Natural killer cell (primary cell): Measurements from ENCODE around the gene PCNX1. TPM values are rescaled to one million over a fixed set of nuclear protein-coding genes. Genes with fewer than 3 reads are reported as not detected.
"Not testable (repeated sequence)": the region's sequence is repeated elsewhere in the genome, so short reads cannot be mapped to it uniquely, and the experiment has no call there.

Source experiments
- ATAC-seq, 3 donors: fragments of 150-1000 bp in 2 of 3; fragments of 200-7000 bp in 1 of 3; cut with Tn5 transposase; 1 replicate in 1 of 3; 2 replicates in 2 of 3; pipeline ENCODE4 v1.10.0; 2021; ENCODE audit warnings: mild to moderate bottlenecking in 2 of 3, moderate library complexity in 2 of 3
- DNase-seq, 2 donors: peaks; one replicate each; pipeline versions ENCODE4 v3.0.0 to v3.0.0-alpha.2; 2013 to 2021; ENCODE audit warnings: mixed read lengths in 1 of 2
- H3K27ac ChIP-seq: one replicate; pipeline ENCODE4 v1.5.1; 2013; ENCODE audit warnings: mild to moderate bottlenecking, low read length
- H3K27me3 ChIP-seq: one replicate; pipeline ENCODE4 v1.6.1; 2013; ENCODE audit warnings: low read length; ENCODE audit not compliant: control insufficient read depth, insufficient read depth
- H3K36me3 ChIP-seq: one replicate; pipeline ENCODE4 v1.6.1; 2013; ENCODE audit warnings: low read length; ENCODE audit not compliant: control insufficient read depth, insufficient read depth
- H3K4me1 ChIP-seq: one replicate; pipeline ENCODE4 v1.6.1; 2013; ENCODE audit warnings: low read length; ENCODE audit not compliant: control insufficient read depth, insufficient read depth
- H3K4me3 ChIP-seq: one replicate; pipeline ENCODE4 v1.5.1; 2013; ENCODE audit warnings: low read length
- H3K9me3 ChIP-seq: one replicate; pipeline ENCODE4 v1.6.1; 2013; ENCODE audit warnings: low read length; ENCODE audit not compliant: control insufficient read depth, insufficient read depth
- H3K27ac Mint-ChIP-seq, 2 donors: one replicate each; pipeline ENCODE4 v1.8.0; 2022; ENCODE audit warnings: mild to moderate bottlenecking in 2 of 2, mixed read lengths in 2 of 2, moderate library complexity in 1 of 2
- H3K27me3 Mint-ChIP-seq, 2 donors: one replicate each; pipeline ENCODE4 v1.8.0; 2022; ENCODE audit warnings: low read depth in 2 of 2, mixed read lengths in 2 of 2
- H3K36me3 Mint-ChIP-seq: one replicate; pipeline ENCODE4 v1.8.0; 2022; ENCODE audit warnings: mixed read lengths
- H3K4me1 Mint-ChIP-seq, 2 donors: one replicate each; pipeline ENCODE4 v1.8.0; 2022; ENCODE audit warnings: mixed read lengths in 2 of 2
- H3K4me3 Mint-ChIP-seq: one replicate; pipeline ENCODE4 v1.8.0; 2022; ENCODE audit warnings: mild to moderate bottlenecking, moderate library complexity, mixed read lengths
- H3K9me3 Mint-ChIP-seq, 2 donors: one replicate each; pipeline ENCODE4 v1.8.0; 2022; ENCODE audit warnings: mixed read lengths in 2 of 2
- WGBS: methylation state at CpG from one replicate; pipeline ENCODE4 v1.1.7; 2013; ENCODE audit warnings: missing lambda C conversion rate; ENCODE audit not compliant: insufficient coverage; 5-methylcytosine and 5-hydroxymethylcytosine counted together
- intact Hi-C: fragments of 100-400 bp; cut with micrococcal nuclease; formaldehyde crosslinking; loops from one replicate; pipeline ENCODE4 v1.14.2; 2022
- total RNA-seq, 4 donors: library from RNA; stranded (reverse); fragments of 120-200 nt in 1 of 4; gene quantifications; one replicate each; pipeline versions ENCODE4 v1.2.3 to v1.2.4, GENCODE V29; 2013 to 2022
- TF ChIP-seq, protein P1 (sequence below): fragments of 200-600 bp; IDR thresholded peaks from one replicate; pipeline ENCODE4 v1.8.0; 2022; ENCODE audit warnings: antibody characterized with exemption

The PCNX1 gene
- total RNA-seq, 3 donors from 2014 or later (not counting 1 experiment from before 2014, with no cell fraction given): 79.8 to 124 (median 119) TPM

GRCh38 chr14:70942342-70942706, 35.1 kb downstream of the PCNX1 start:
- Mint-ChIP-seq H3K4me3 (peak overlapping the region; percentile 56), H3K36me3 (peaks cover 26% of the 10 kb centered on the region), H3K27ac (peak overlapping the region; percentile 81 to 82), H3K4me1 (peaks cover 59 to 67% of the 10 kb centered on the region in 2 donors), H3K27me3 (no peaks in the 10 kb centered on the region), H3K9me3 (peaks cover 0 to 6% of the 10 kb centered on the region in 2 donors)
- TF ChIP-seq, protein P1, sequence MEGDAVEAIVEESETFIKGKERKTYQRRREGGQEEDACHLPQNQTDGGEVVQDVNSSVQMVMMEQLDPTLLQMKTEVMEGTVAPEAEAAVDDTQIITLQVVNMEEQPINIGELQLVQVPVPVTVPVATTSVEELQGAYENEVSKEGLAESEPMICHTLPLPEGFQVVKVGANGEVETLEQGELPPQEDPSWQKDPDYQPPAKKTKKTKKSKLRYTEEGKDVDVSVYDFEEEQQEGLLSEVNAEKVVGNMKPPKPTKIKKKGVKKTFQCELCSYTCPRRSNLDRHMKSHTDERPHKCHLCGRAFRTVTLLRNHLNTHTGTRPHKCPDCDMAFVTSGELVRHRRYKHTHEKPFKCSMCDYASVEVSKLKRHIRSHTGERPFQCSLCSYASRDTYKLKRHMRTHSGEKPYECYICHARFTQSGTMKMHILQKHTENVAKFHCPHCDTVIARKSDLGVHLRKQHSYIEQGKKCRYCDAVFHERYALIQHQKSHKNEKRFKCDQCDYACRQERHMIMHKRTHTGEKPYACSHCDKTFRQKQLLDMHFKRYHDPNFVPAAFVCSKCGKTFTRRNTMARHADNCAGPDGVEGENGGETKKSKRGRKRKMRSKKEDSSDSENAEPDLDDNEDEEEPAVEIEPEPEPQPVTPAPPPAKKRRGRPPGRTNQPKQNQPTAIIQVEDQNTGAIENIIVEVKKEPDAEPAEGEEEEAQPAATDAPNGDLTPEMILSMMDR: no peak
- H3K9me3 ChIP-seq: peaks cover 18% of the 10 kb centered on the region
- H3K27ac ChIP-seq: peak overlapping the region; percentile 3
- intact Hi-C loops: loop anchor here (5.0 kb wide), 1 partner anchor 35 kb away; the partner anchor contains the start of gene PCNX1
- no peak overlapping the region for H3K4me3 ChIP-seq
- no peak for DNase-seq
- H3K27me3 ChIP-seq: no peaks in the 10 kb centered on the region
- H3K4me1 ChIP-seq: peaks cover 20% of the 10 kb centered on the region
- ATAC-seq: peak in 1 of 3 donors; percentile 21
- H3K36me3 ChIP-seq: peaks cover 3% of the 10 kb centered on the region

GRCh38 chr14:70942721-70943120, 35.5 kb downstream of the PCNX1 start:
- Mint-ChIP-seq H3K4me3 (peak overlapping the region; percentile 56), H3K4me1 (peaks cover 55 to 63% of the 10 kb centered on the region in 2 donors), H3K36me3 (peaks cover 30% of the 10 kb centered on the region), H3K27ac (peak overlapping the region; percentile 81 to 82)
- DNase-seq, H3K9me3 Mint-ChIP-seq, H3K36me3 ChIP-seq, H3K27me3 Mint-ChIP-seq, H3K27me3 ChIP-seq, H3K4me3 ChIP-seq: not testable (repeated sequence)
- Histone ChIP-seq H3K9me3 (peaks cover 21% of the 10 kb centered on the region), H3K27ac (peak overlapping the region; percentile 3), H3K4me1 (peaks cover 20% of the 10 kb centered on the region)
- ATAC-seq: peak; percentile 50 to 72 (median 68)
- intact Hi-C loops: loop anchor here (5.0 kb wide), 1 partner anchor 35 kb away; the partner anchor contains the start of gene PCNX1
- 92% methylated on average over 1 of the region's 3 CpGs for WGBS

GRCh38 chr14:70943838-70944237, 36.6 kb downstream of the PCNX1 start:
- DNase-seq (no peak), ATAC-seq (no peak)
- H3K27ac Mint-ChIP-seq: peak overlapping the region in 1 of 2 donors; percentile 82
- intact Hi-C loops: loop anchor here (5.0 kb wide), 1 partner anchor 37 kb away; the partner anchor contains the start of gene PCNX1
- H3K4me3 Mint-ChIP-seq: no peak overlapping the region
- H3K9me3 Mint-ChIP-seq: peaks cover 2 to 12% of the 10 kb centered on the region in 2 donors
- H3K4me1 Mint-ChIP-seq: peaks cover 50 to 56% of the 10 kb centered on the region in 2 donors
- H3K27me3 ChIP-seq: no peaks in the 10 kb centered on the region
- H3K36me3 Mint-ChIP-seq: peaks cover 37% of the 10 kb centered on the region
- H3K4me3 ChIP-seq: no peak overlapping the region
- peaks cover 25% of the 10 kb centered on the region for H3K9me3 ChIP-seq
- H3K36me3 ChIP-seq: peaks cover 9% of the 10 kb centered on the region
- H3K27me3 Mint-ChIP-seq: no peaks in the 10 kb centered on the region
- H3K4me1 ChIP-seq: peaks cover 20% of the 10 kb centered on the region
- H3K27ac ChIP-seq: no peak overlapping the region
- TF ChIP-seq, protein P1: no peak
- WGBS: 100% methylated on average over 1 of the region's 1 CpG

GRCh38 chr14:70947739-70948138, 40.5 kb downstream of the PCNX1 start:
- Mint-ChIP-seq H3K4me3 (no peak overlapping the region), H3K4me1 (peaks cover 16 to 22% of the 10 kb centered on the region in 2 donors)
- ATAC-seq: no peak

More at GRCh38 chr14:70947739-70948138, 40.5 kb downstream of the PCNX1 start:
- Histone ChIP-seq H3K36me3 (peaks cover 21% of the 10 kb centered on the region), H3K9me3 (peaks cover 21% of the 10 kb centered on the region), H3K4me3 (no peak overlapping the region), H3K27ac (no peak overlapping the region), H3K4me1 (peaks cover 2% of the 10 kb centered on the region), H3K27me3 (no peaks in the 10 kb centered on the region)
- peaks cover 37% of the 10 kb centered on the region for H3K36me3 Mint-ChIP-seq
- intact Hi-C loops: no loop called here
- TF ChIP-seq, protein P1: no peak
- no peaks in the 10 kb centered on the region for H3K27me3 Mint-ChIP-seq
- 97% methylated on average over 8 of the region's 8 CpGs for WGBS
- peak overlapping the region; percentile 0 to 75 for H3K27ac Mint-ChIP-seq
- DNase-seq: no peak
- H3K9me3 Mint-ChIP-seq: peaks cover 2 to 12% of the 10 kb centered on the region in 2 donors
